Gastroesophageal sphincter (tissue), 3 donors: ENCODE measurements around the gene TEC.

Source experiments
- EP300 ChIP-seq: sonication (generic); formaldehyde crosslinking; IDR thresholded peaks from one replicate; pipeline ENCODE4 v1.6.1; 2017; ENCODE audit warnings: antibody characterized with exemption, mild to moderate bottlenecking
- POLR2A ChIP-seq, 2 donors: fragments of 450-650 bp; IDR thresholded peaks; one replicate each; pipeline ENCODE4 v1.6.1; 2017; ENCODE audit warnings: antibody characterized with exemption in 2 of 2, mild to moderate bottlenecking in 2 of 2, moderate library complexity in 1 of 2
- TF ChIP-seq, protein P1 (sequence below), 4 experiments: fragments of 200-600 bp in 2 of 4; fragments of 450-650 bp in 2 of 4; sonication (generic) in 1 of 4; IDR thresholded peaks; one replicate each; pipeline ENCODE4 v1.5.1; 2017 to 2019; ENCODE audit warnings: antibody characterized with exemption in 4 of 4, mild to moderate bottlenecking in 2 of 4, moderate library complexity in 2 of 4

DNA sequence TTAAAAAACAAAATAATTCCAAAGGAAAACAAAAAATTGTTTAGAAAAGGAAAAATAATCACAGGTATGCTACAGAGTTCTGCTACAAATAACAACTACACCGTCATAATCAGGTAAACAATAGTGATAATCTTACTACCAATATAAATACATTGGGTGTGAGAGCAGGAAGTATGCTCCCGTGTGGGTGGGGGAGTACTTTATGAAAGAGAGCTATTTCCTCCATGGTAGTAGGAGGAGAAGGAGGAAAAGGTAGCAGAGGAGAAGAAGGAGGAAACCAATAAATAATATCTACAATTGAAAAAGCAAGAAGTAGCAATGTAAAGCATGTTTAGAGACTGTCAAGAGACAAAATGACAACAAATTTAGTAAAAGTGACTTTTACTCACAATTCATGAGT, 35.1 kb downstream of the TEC start:
- no peak for TF ChIP-seq POLR2A (IDR thresholded peaks at IDR 0.05)
- TF ChIP-seq, protein P1, sequence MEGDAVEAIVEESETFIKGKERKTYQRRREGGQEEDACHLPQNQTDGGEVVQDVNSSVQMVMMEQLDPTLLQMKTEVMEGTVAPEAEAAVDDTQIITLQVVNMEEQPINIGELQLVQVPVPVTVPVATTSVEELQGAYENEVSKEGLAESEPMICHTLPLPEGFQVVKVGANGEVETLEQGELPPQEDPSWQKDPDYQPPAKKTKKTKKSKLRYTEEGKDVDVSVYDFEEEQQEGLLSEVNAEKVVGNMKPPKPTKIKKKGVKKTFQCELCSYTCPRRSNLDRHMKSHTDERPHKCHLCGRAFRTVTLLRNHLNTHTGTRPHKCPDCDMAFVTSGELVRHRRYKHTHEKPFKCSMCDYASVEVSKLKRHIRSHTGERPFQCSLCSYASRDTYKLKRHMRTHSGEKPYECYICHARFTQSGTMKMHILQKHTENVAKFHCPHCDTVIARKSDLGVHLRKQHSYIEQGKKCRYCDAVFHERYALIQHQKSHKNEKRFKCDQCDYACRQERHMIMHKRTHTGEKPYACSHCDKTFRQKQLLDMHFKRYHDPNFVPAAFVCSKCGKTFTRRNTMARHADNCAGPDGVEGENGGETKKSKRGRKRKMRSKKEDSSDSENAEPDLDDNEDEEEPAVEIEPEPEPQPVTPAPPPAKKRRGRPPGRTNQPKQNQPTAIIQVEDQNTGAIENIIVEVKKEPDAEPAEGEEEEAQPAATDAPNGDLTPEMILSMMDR (IDR thresholded peaks at IDR 0.05) = no peak
- no peak for TF ChIP-seq EP300
